H9 (cell line): ENCODE data around the gene ZNF423. TPM values are rescaled to one million over a fixed set of nuclear protein-coding genes. Genes with fewer than 3 reads are reported as not detected.
A peak's percentile ranks its signal among the peaks of the same experiment; 100 is the strongest.

Experiments
- DNase-seq: peaks from one replicate; pipeline ENCODE4 v3.0.0-alpha.2; 2017
- H2AFZ ChIP-seq: one replicate; pipeline ENCODE4 v1.6.1; 2013; ENCODE audit warnings: mild to moderate bottlenecking, low read length, control low read depth, moderate library complexity
- H2AK5ac ChIP-seq: 2 replicates; pipeline ENCODE4 v1.6.1; 2013; ENCODE audit warnings: low read length, control low read depth, mixed read lengths; ENCODE audit not compliant: insufficient read length
- H2BK120ac ChIP-seq: one replicate; pipeline ENCODE4 v1.6.1; 2013; ENCODE audit warnings: low read depth, mild to moderate bottlenecking, low read length, control low read depth, inconsistent platforms; ENCODE audit not compliant: poor library complexity, severe bottlenecking
- H2BK12ac ChIP-seq: 2 replicates; pipeline ENCODE4 v1.6.1; 2013; ENCODE audit warnings: low read length, control low read depth, mixed read lengths, low read depth; ENCODE audit not compliant: insufficient read length
- H2BK15ac ChIP-seq: 2 replicates; pipeline ENCODE4 v1.6.1; 2013; ENCODE audit warnings: low read depth, low read length, control low read depth
- H2BK20ac ChIP-seq: one replicate; pipeline ENCODE4 v1.6.1; 2013; ENCODE audit warnings: low read depth, mild to moderate bottlenecking, low read length, control low read depth, inconsistent platforms; ENCODE audit not compliant: poor library complexity, severe bottlenecking
- H2BK5ac ChIP-seq: 2 replicates; pipeline ENCODE4 v1.6.1; 2013; ENCODE audit warnings: low read length, control low read depth, mixed read lengths; ENCODE audit not compliant: insufficient read length
- H3K14ac ChIP-seq: 2 replicates; pipeline ENCODE4 v1.6.1; 2013; ENCODE audit warnings: low read length, control low read depth; ENCODE audit not compliant: insufficient read depth
- H3K18ac ChIP-seq: 2 replicates; pipeline ENCODE4 v1.6.1; 2013; ENCODE audit warnings: low read depth, mild to moderate bottlenecking, mixed read lengths, low read length, control low read depth; ENCODE audit not compliant: insufficient read length
- H3K23ac ChIP-seq: 2 replicates; pipeline ENCODE4 v1.6.1; 2013; ENCODE audit warnings: low read length, control low read depth, mixed read lengths, low read depth; ENCODE audit not compliant: insufficient read length
- H3K23me2 ChIP-seq: 2 replicates; pipeline ENCODE4 v1.6.1; 2013; ENCODE audit warnings: low read depth, mild to moderate bottlenecking, mixed read lengths, low read length, control low read depth; ENCODE audit not compliant: insufficient read length, poor library complexity, severe bottlenecking
- H3K27ac ChIP-seq: 2 replicates; pipeline ENCODE4 v1.5.1; 2013; ENCODE audit warnings: low read length, control low read depth, mixed read lengths, low read depth; ENCODE audit not compliant: insufficient read length
- H3K27me3 ChIP-seq: 2 replicates; pipeline ENCODE4 v1.6.1; 2013; ENCODE audit warnings: low read length, control low read depth, inconsistent platforms; ENCODE audit not compliant: insufficient read depth
- H3K4ac ChIP-seq: 2 replicates; pipeline ENCODE4 v1.6.1; 2013; ENCODE audit warnings: low read depth, mild to moderate bottlenecking, control low read depth, inconsistent platforms, low read length, moderate library complexity
- H3K4me1 ChIP-seq: 2 replicates; pipeline ENCODE4 v1.6.1; 2013; ENCODE audit warnings: low read length, control low read depth, inconsistent platforms; ENCODE audit not compliant: insufficient read depth
- H3K4me2 ChIP-seq: 2 replicates; pipeline ENCODE4 v1.6.1; 2013; ENCODE audit warnings: low read length, control low read depth, mixed read lengths; ENCODE audit not compliant: insufficient read length, insufficient read depth
- H3K56ac ChIP-seq: 2 replicates; pipeline ENCODE4 v1.6.1; 2013; ENCODE audit warnings: low read depth, mild to moderate bottlenecking, mixed read lengths, low read length, control low read depth; ENCODE audit not compliant: insufficient read length
- H3K79me1 ChIP-seq: 2 replicates; pipeline ENCODE4 v1.6.1; 2013; ENCODE audit warnings: low read depth, mild to moderate bottlenecking, moderate library complexity, low read length, control low read depth, inconsistent platforms; ENCODE audit not compliant: insufficient read depth, poor library complexity, severe bottlenecking
- H3K79me2 ChIP-seq: 2 replicates; pipeline ENCODE4 v1.6.1; 2013; ENCODE audit warnings: low read length, control low read depth, inconsistent platforms; ENCODE audit not compliant: insufficient read depth
- H3K9ac ChIP-seq: 2 replicates; pipeline ENCODE4 v1.6.1; 2013; ENCODE audit warnings: low read length, control low read depth, mixed read lengths; ENCODE audit not compliant: insufficient read length; ENCODE audit errors: extremely low read depth
- H3K9me3 ChIP-seq: one replicate; pipeline ENCODE4 v1.6.1; 2013; ENCODE audit warnings: low read depth, low read length, inconsistent platforms; ENCODE audit not compliant: control insufficient read depth
- H3T11ph ChIP-seq: one replicate; pipeline ENCODE4 v1.6.1; 2013; ENCODE audit warnings: mild to moderate bottlenecking, low read length, control low read depth, inconsistent platforms
- H4K20me1 ChIP-seq: one replicate; pipeline ENCODE4 v1.6.1; 2013; ENCODE audit not compliant: control insufficient read depth, insufficient read length, insufficient read depth
- H4K5ac ChIP-seq: 2 replicates; pipeline ENCODE4 v1.6.1; 2013; ENCODE audit warnings: low read depth, mild to moderate bottlenecking, mixed read lengths, low read length, control low read depth; ENCODE audit not compliant: insufficient read length
- H4K8ac ChIP-seq: replicated peaks from 2 replicates; pipeline ENCODE4 v1.6.1; 2013; ENCODE audit warnings: low read length, control low read depth, mixed read lengths, low read depth; ENCODE audit not compliant: insufficient read length
- H4K91ac ChIP-seq: 2 replicates; pipeline ENCODE4 v1.6.1; 2013; ENCODE audit warnings: low read depth, mild to moderate bottlenecking, moderate library complexity, mixed read lengths, low read length, control low read depth; ENCODE audit not compliant: insufficient read length
- H3K27ac Mint-ChIP-seq, 3 experiments: 2 replicates in 2 of 3; 3 replicates in 1 of 3; pipeline ENCODE4 v1.8.0; 2020 to 2021; ENCODE audit warnings: mixed read lengths in 3 of 3, mild to moderate bottlenecking in 1 of 3, moderate library complexity in 1 of 3
- H3K27me3 Mint-ChIP-seq: 2 replicates; pipeline ENCODE4 v1.8.0; 2021; ENCODE audit warnings: low read depth, mild to moderate bottlenecking, moderate library complexity, mixed read lengths
- H3K36me3 Mint-ChIP-seq, 3 experiments: 2 replicates in 2 of 3; 3 replicates in 1 of 3; pipeline ENCODE4 v1.8.0; 2020 to 2021; ENCODE audit warnings: low read depth in 3 of 3, mixed read lengths in 3 of 3; ENCODE audit not compliant: insufficient read depth in 1 of 3
- H3K4me1 Mint-ChIP-seq, 2 experiments: 2 replicates each; pipeline ENCODE4 v1.8.0; 2020; ENCODE audit warnings: mixed read lengths in 2 of 2
- H3K4me3 Mint-ChIP-seq, 2 experiments: 2 replicates in 1 of 2; 3 replicates in 1 of 2; pipeline ENCODE4 v1.8.0; 2020 to 2021; ENCODE audit warnings: mild to moderate bottlenecking in 2 of 2, mixed read lengths in 2 of 2, moderate library complexity in 1 of 2
- H3K9me3 Mint-ChIP-seq, 2 experiments: 2 replicates in 1 of 2; 3 replicates in 1 of 2; pipeline ENCODE4 v1.8.0; 2020; ENCODE audit warnings: mild to moderate bottlenecking in 2 of 2, mixed read lengths in 2 of 2, moderate library complexity in 1 of 2
- CTCF ChIP-seq: fragments of 200-600 bp; sonication (generic); conservative IDR thresholded peaks from 3 replicates; pipeline ENCODE4 v1.8.0; 2021; ENCODE audit warnings: antibody characterized with exemption, mild to moderate bottlenecking
- WGBS: extraction: QIAGEN DNeasy Blood & Tissue Kit; methylation state at CpG from one replicate; pipeline ENCODE4 v1.1.7; 2013; ENCODE audit warnings: missing lambda C conversion rate, low lambda C conversion rate, mixed read lengths; ENCODE audit not compliant: insufficient read length; ENCODE audit errors: extremely low coverage; 5-methylcytosine and 5-hydroxymethylcytosine counted together
- total RNA-seq: library from RNA; stranded (reverse); gene quantifications from 2 replicates; pipeline ENCODE4 v1.2.1, GENCODE V29; 2021

The ZNF423 gene
- total RNA-seq, 1 experiment from 2014 or later: 51.5 TPM

GRCh38 chr16:49799172-49799571 lies 56.7 kb downstream of the ZNF423 start:
- no peak overlapping the region for H3K4me2 ChIP-seq
- H3K4me3 Mint-ChIP-seq: no peak overlapping the region
- WGBS: no CpG with 5 or more reads among the region's 4 CpGs

More at GRCh38 chr16:49799172-49799571, 56.7 kb downstream of the ZNF423 start:
- Histone ChIP-seq H3K79me2 (no peaks in the 10 kb centered on the region; the same call in 1 of the 2 replicates), H2BK120ac (no peak overlapping the region), H3K23me2 (no peaks in the 10 kb centered on the region), H3K27ac (no peak overlapping the region), H2BK15ac (no peak overlapping the region), H4K8ac (no peak overlapping the region), H4K5ac (no peak overlapping the region), H3K23ac (no peak overlapping the region), H2BK5ac (no peak overlapping the region), H2AFZ (no peak overlapping the region), H3K9me3 (no peaks in the 10 kb centered on the region), H2AK5ac (no peak overlapping the region), H3K56ac (no peak overlapping the region), H4K91ac (no peak overlapping the region), H3K79me1 (no peaks in the 10 kb centered on the region), H4K20me1 (no peaks in the 10 kb centered on the region), H3K4ac (no peak overlapping the region), H3K27me3 (no peaks in the 10 kb centered on the region), H2BK20ac (no peak overlapping the region), H2BK12ac (no peak overlapping the region), H3T11ph (no peak overlapping the region), H3K14ac (no peak overlapping the region), H3K9ac (no peak overlapping the region), H3K4me1 (peaks cover 3% of the 10 kb centered on the region; the same call in 1 of the 2 replicates), H3K18ac (peak overlapping the region; percentile 12)
- Mint-ChIP-seq H3K27me3 (no peaks in the 10 kb centered on the region), H3K27ac (peak overlapping the region in 1 of 3 experiments; percentile 65; a peak in 3 of 7 replicates), H3K4me1 (peaks cover 33 to 36% of the 10 kb centered on the region in 2 experiments), H3K9me3 (no peaks in the 10 kb centered on the region), H3K36me3 (peaks cover 0 to 3% (median 0%) of the 10 kb centered on the region in 3 experiments; a peak in 3 of 7 replicates)
- DNase-seq: peak; percentile 42
- TF ChIP-seq CTCF: no peak
